Caki2 (cell line): Measurements from ENCODE around the gene MT1H. TPM values are rescaled to one million over a fixed set of nuclear protein-coding genes. Genes with fewer than 3 reads are reported as not detected.

Experiments used
- DNase-seq: peaks from one replicate; pipeline ENCODE4 v3.0.0-alpha.2; 2015; ENCODE audit warnings: low read depth
- in situ Hi-C: cut with HindIII; loops from 2 replicates; pipeline ENCODE4 v1.10.0; 2016; ENCODE audit warnings: low sequenced_read_pairs, low pct_unique_long_range_greater_than_20kb, mixed read lengths
- total RNA-seq: library from RNA; depleted of rRNA; stranded (reverse); fragments of >200 nt; shearing (Covaris generic); gene quantifications from 2 replicates; pipeline ENCODE4 v1.2.3, GENCODE V29; 2014; ENCODE audit warnings: low replicate concordance

Gene MT1H
- total RNA-seq, 1 experiment from 2014 or later: not detected

- DNase-seq: no peak
- in situ Hi-C loops: no loop called here
Observed at GRCh38 chr16:56634715-56635440, 34.7 kb upstream of the MT1H start.

GRCh38 chr16:56635441-56635967, 34.1 kb upstream of the MT1H start:
- in situ Hi-C loops: no loop called here
- no peak for DNase-seq

- in situ Hi-C loops: no loop called here
- no peak for DNase-seq
Observed at GRCh38 chr16:56636616-56637413, 32.8 kb upstream of the MT1H start.

GRCh38 chr16:56637814-56638750, 31.5 kb upstream of the MT1H start, which contains the start of gene MT1A:
Gene MT1A, plus strand, starts transcription at chr16:56638666. Its CDS starts 73 bp downstream, at chr16:56638739.
- no peak for DNase-seq
- in situ Hi-C loops: no loop called here

GRCh38 chr16:56639045-56639444, 30.6 kb upstream of the MT1H start:
- no peak for DNase-seq
- in situ Hi-C loops: no loop called here

- no peak for DNase-seq
- in situ Hi-C loops: no loop called here
Observed at GRCh38 chr16:56640076-56640475, 29.5 kb upstream of the MT1H start.

- in situ Hi-C loops: no loop called here
- no peak for DNase-seq
Observed at GRCh38 chr16:56641166-56641565, 28.4 kb upstream of the MT1H start.

GRCh38 chr16:56643080-56643778, 26.4 kb upstream of the MT1H start:
- in situ Hi-C loops: no loop called here

GRCh38 chr16:56643833-56644232, 25.8 kb upstream of the MT1H start:
- in situ Hi-C loops: no loop called here
- DNase-seq: no peak

More at GRCh38 chr16:56643080-56643778, 26.4 kb upstream of the MT1H start:
- peak; percentile 86 for DNase-seq

GRCh38 chr16:56645311-56645710, 24.3 kb upstream of the MT1H start:
- in situ Hi-C loops: no loop called here
- no peak for DNase-seq

GRCh38 chr16:56645838-56646237, 23.8 kb upstream of the MT1H start:
- in situ Hi-C loops: no loop called here

GRCh38 chr16:56647641-56648431, 21.8 kb upstream of the MT1H start:
- in situ Hi-C loops: no loop called here
- DNase-seq: no peak

More at GRCh38 chr16:56645838-56646237, 23.8 kb upstream of the MT1H start:
- no peak for DNase-seq

GRCh38 chr16:56649271-56649670, 20.3 kb upstream of the MT1H start:
- in situ Hi-C loops: no loop called here
- DNase-seq: no peak

- in situ Hi-C loops: no loop called here
- no peak for DNase-seq
Observed at GRCh38 chr16:56649820-56650219, 19.8 kb upstream of the MT1H start.

- DNase-seq: no peak
- in situ Hi-C loops: no loop called here
Observed at GRCh38 chr16:56651586-56651985, 18.0 kb upstream of the MT1H start, which contains the start of gene MT1B. Gene MT1B, plus strand, starts transcription at chr16:56651886. Its CDS starts 68 bp downstream, at chr16:56651954.

GRCh38 chr16:56652600-56652999, 17.0 kb upstream of the MT1H start:
- no peak for DNase-seq
- in situ Hi-C loops: no loop called here

- in situ Hi-C loops: no loop called here
- DNase-seq: no peak
Observed at GRCh38 chr16:56653218-56653617, 16.4 kb upstream of the MT1H start.
